ENCODE results near the gene MNAT1. TPM values are rescaled to one million over a fixed set of nuclear protein-coding genes. Genes with fewer than 3 reads are reported as not detected.

MNAT1 gene
- total and polyA plus RNA-seq, 9 of the 15 experiments (the other 6 are each of a cell fraction or from before 2014, with no cell fraction given), result 37.8 to 83.3 (median 60.4) TPM

GRCh38 chr14:60984196-60984595, 249.6 kb downstream of the MNAT1 start:
- intact Hi-C loops (cut with micrococcal nuclease) (loop anchor here (5.0 kb wide), 1 partner anchor 43 kb away; no protein-coding TSS in a partner anchor), in situ Hi-C loops (cut with MboI) (no loop called here)
- CTCF ChIA-PET (ENCODE audit: low intra/inter-chr PET ratio), result no interaction called here
- WGBS (ENCODE audit: insufficient coverage, low coverage, missing lambda C conversion rate), result 100% methylated on average over 1 of the region's 1 CpG
- Histone ChIP-seq H3K4me2 (ENCODE audit: insufficient read depth, low read length) (no peak overlapping the region), H4K20me1 (replicated peaks; ENCODE audit: control insufficient read depth, insufficient read depth, low read length) (no peaks in the 10 kb centered on the region), H3K9ac (ENCODE audit: insufficient read depth in 1 of 2, low read depth in 2 of 2, low read length in 2 of 2) (no peak overlapping the region), H3K9me1 (ENCODE audit: control insufficient read depth, insufficient read depth, low read length) (no peaks in the 10 kb centered on the region), H3K27me3 (ENCODE audit: control insufficient read depth in 2 of 2, insufficient read depth in 2 of 2, low read length in 2 of 2) (no peaks in the 10 kb centered on the region), H3K79me2 (ENCODE audit: control insufficient read depth, insufficient read depth, low read length) (peaks cover 67% of the 10 kb centered on the region), H2AFZ (ENCODE audit: low read depth, low read length) (no peak overlapping the region), H3K4me1 (replicated peaks in 1 of 2; ENCODE audit: control insufficient read depth in 2 of 2, insufficient read depth in 2 of 2, low read length in 2 of 2) (peaks cover 3 to 21% of the 10 kb centered on the region in 2 experiments), H3K36me3 (ENCODE audit: control insufficient read depth, insufficient read depth, low read length) (peaks cover 51% of the 10 kb centered on the region; the same call in 2 of the 3 replicates), H3K27ac (ENCODE audit: extremely low read depth, low read depth, low read length) (no peak overlapping the region), H3K9me3 (replicated peaks; ENCODE audit: control insufficient read depth, insufficient read depth, low read depth, low read length) (no peaks in the 10 kb centered on the region), H3K4me3 (no peak overlapping the region)
- no TSS peak for BruUV-seq (replicated peaks)
- FAIRE-seq (no peak), DNase-seq (ENCODE audit: extremely low read depth in 1 of 4, low spot score in 3 of 4) (no peak), ATAC-seq (no peak)
- POLR2A ChIA-PET, result interaction anchor here (0.5 kb wide), 1 partner anchor 10 kb away, joined by 4 read pairs; no protein-coding TSS in a partner anchor
- TF ChIP-seq, protein P1, sequence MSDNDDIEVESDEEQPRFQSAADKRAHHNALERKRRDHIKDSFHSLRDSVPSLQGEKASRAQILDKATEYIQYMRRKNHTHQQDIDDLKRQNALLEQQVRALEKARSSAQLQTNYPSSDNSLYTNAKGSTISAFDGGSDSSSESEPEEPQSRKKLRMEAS (CRISPR knock-in tag; IDR thresholded peaks at IDR 0.05), result no peak
- TF ChIP-seq TCF3 (CRISPR knock-in tag; IDR thresholded peaks at IDR 0.05) (no peak), ZNF583 (CRISPR knock-in tag; IDR thresholded peaks at IDR 0.05) (no peak), SMARCC2 (IDR thresholded peaks at IDR 0.05; ENCODE audit: low read depth) (no peak), MYBL2 (IDR thresholded peaks at IDR 0.05; ENCODE audit: low read depth) (no peak), MYBL2 (CRISPR knock-in tag; IDR thresholded peaks at IDR 0.05; ENCODE audit: borderline replicate concordance) (no peak), ZNF316 (IDR thresholded peaks at IDR 0.05) (peak; percentile 55; the same call in 1 of the 2 replicates), ZNF311 (CRISPR knock-in tag; IDR thresholded peaks at IDR 0.05) (no peak), MAFG (tag; conservative IDR thresholded peaks at IDR 0.05) (peak; percentile 30; the same call in 1 of the 2 replicates), TCF7 (IDR thresholded peaks at IDR 0.05; ENCODE audit: borderline replicate concordance) (no peak), IRF1 (CRISPR knock-in tag; IDR thresholded peaks at IDR 0.05; ENCODE audit: borderline replicate concordance) (no peak), TBL1XR1 (IDR thresholded peaks at IDR 0.05; ENCODE audit: low read length in 2 of 2) (no peak), FOXP4 (CRISPR knock-in tag; IDR thresholded peaks at IDR 0.05; ENCODE audit: borderline replicate concordance) (no peak), IRF2 (CRISPR knock-in tag; IDR thresholded peaks at IDR 0.05) (no peak), ZNF140 (CRISPR knock-in tag; IDR thresholded peaks at IDR 0.05) (no peak), BRD9 (IDR thresholded peaks at IDR 0.05; ENCODE audit: low read depth, partially characterized antibody) (no peak)
- TF ChIP-seq, protein P2, sequence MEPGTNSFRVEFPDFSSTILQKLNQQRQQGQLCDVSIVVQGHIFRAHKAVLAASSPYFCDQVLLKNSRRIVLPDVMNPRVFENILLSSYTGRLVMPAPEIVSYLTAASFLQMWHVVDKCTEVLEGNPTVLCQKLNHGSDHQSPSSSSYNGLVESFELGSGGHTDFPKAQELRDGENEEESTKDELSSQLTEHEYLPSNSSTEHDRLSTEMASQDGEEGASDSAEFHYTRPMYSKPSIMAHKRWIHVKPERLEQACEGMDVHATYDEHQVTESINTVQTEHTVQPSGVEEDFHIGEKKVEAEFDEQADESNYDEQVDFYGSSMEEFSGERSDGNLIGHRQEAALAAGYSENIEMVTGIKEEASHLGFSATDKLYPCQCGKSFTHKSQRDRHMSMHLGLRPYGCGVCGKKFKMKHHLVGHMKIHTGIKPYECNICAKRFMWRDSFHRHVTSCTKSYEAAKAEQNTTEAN (CRISPR knock-in tag; IDR thresholded peaks at IDR 0.05), result no peak
- TF ChIP-seq, protein P3, sequence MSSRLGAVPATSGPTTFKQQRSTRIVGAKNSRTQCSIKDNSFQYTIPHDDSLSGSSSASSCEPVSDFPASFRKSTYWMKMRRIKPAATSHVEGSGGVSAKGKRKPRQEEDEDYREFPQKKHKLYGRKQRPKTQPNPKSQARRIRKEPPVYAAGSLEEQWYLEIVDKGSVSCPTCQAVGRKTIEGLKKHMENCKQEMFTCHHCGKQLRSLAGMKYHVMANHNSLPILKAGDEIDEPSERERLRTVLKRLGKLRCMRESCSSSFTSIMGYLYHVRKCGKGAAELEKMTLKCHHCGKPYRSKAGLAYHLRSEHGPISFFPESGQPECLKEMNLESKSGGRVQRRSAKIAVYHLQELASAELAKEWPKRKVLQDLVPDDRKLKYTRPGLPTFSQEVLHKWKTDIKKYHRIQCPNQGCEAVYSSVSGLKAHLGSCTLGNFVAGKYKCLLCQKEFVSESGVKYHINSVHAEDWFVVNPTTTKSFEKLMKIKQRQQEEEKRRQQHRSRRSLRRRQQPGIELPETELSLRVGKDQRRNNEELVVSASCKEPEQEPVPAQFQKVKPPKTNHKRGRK (tag; IDR thresholded peaks at IDR 0.05), result 0 out of 2 replicates have a peak, but pooled peaks have one; percentile 18

Measured in K562 (cell line).